M059J (cell line): Measurements from ENCODE around the gene GLYR1. TPM values are rescaled to one million over a fixed set of nuclear protein-coding genes. Genes with fewer than 3 reads are reported as not detected.

ENCODE experiments used
- DNase-seq: peaks from one replicate; pipeline ENCODE4 v3.0.0-alpha.2; 2012; ENCODE audit warnings: low read depth
- total RNA-seq: library from RNA; depleted of rRNA; stranded (reverse); fragments of >200 nt; shearing (Covaris generic); gene quantifications from 2 replicates; pipeline ENCODE4 v1.2.3, GENCODE V29; 2014; rRNA removed

Gene GLYR1
- total RNA-seq, 1 experiment from 2014 or later: 42.0 TPM

DNA sequence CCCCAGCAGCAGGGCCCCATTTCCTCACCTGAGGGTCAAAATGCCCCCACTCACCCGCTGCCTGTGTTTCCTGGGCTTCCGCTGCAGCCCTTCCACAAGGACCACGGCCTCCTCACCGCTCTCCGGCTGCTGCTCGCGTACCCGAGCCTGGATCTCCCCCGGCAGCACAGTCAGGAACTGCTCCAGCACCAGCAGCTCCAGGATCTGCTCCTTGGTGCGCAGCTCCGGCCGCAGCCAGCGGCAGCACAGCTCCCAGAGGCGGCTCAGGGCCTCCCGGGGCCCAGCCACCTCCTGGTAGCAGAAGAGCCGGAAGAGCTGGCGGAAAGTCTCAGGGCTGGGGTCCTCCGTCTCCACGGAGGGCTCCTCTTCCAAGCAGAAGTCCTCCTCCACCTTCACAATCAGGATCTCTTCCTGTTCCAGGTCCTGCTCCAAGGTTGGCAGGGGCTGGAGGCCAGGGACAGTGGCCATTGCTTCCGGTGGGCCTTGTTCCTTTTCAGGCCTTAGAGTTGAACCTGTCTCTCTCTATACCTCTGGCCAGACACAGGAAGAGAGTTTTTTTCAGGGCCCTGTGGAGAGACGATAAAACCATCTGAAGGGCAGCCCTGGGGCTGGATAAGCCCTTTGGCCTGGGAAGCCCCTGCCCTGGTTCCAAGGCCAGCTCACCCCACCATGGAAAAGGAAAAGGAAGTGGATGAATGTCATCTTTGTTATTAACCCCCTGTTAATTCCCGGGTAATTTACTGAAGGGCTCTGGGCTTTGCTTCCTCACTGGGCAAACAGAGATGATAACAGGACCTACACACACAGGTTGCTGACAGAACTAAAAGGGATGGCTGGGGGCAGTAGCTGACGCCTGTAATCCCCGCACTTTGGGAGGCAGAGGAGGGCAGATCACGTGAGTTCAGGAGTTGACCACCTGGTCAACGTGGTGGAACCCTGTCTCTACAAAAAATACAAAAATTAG is 81.3 kb downstream of the GLYR1 start:
- no peak for DNase-seq

DNA sequence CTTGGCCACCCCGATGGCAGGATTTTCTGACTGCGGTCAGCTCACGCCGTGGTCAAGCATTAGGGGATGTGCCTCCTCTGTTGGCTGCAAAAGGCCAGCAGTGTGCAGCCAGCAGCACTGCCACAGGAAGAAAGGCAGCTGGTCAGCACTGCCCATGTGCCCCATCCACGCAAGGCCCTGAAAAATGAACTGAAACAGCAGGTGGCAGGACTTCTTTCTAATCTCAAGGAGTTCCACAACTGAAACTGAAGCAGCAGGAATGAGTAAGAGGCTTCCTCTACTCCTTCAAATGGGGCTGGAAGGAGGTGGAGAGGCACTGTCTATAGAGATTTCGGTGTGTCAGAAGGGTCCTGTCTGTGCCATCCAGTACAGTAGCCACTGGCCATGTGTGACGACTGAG is 83.3 kb downstream of the GLYR1 start:
- DNase-seq: no peak

DNA sequence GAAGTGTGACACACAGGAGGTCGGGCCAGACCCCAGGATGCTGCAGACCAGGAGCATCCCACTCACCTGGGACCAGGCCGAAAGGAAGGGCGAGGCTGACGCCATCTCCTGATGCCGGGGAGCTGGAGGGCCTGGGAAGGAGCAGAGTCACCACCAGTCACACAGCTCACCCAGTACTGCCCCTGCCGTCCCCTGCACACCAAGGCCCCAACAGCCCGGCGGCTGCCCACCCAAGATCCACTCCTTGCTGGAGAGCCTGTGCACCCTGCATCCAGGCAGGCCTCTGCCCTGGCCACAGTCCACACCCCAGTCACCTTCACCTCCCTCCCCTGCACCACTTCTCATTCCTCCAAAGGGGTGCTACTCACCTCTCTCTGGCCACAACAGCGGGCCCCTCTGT is 84.9 kb downstream of the GLYR1 start:
- DNase-seq: no peak

DNA sequence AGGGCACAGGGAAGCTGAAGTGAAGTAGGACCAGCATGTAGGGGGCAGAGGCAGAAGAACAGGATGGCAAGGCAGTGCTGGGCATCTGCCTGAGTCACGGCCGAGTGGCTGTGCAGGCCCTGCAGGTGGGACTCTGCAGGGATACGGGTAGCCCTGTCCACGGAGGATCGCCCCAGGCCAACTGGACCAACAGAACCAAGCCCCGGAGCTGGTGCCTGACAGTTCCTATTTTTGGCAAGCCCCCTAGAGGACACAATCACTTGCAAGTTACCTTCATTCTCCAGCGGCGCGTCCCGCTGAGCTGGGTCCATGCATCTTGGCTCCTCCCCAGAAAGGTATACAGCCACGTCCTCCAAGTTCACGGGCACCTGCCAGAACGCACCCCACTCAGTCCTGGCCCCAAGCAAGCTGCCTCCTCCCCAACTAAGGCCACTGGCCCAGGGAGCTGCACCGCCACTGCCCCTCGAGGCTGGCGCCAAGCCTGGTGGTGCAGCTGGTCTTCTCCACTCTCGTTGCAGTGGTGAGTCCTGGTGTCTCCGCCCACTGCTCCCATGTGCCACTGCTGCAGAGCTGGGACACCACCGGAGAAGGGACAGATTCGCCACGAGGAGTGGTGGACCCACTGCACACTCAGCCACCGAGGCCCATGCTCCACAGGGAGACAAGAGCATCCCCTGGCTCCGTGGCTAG is 86.7 kb downstream of the GLYR1 start:
- DNase-seq: no peak

DNA sequence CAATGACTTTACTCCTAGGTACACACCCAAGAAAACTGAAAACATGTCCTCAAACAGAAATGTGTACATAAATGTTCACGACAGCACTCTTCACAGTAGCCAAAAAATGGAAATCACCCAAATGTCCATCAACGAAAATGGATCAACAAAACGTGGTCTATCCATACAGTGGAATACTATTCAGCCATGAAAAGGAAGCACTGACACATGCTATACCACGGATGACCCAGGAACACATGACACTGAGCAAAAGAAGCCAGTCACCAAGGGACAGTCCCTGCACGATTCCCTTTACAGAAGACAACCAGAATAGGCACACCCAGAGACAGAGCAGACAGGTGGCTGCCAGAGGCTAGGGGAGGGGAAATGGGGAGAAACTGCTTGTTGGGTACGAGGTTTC is 91.4 kb downstream of the GLYR1 start:
- DNase-seq: no peak

DNA sequence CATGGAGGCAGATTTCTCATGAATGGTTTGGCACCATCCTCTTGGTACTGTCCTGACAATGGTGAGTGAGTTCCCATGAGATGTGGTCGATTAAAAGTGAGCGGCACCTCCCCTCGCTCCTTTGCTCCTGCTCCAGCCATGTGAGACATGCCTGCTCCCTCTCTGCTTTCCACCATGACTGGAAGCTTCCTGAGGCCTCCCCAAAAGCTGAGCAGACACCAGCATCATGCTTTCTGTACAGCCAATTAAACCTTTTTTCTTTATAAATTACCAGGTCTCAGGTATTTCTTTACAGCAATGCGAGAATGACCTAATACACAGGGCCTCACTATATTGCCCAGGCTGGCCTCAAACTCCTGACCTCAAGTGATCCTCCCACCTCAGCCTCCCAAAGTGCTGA is 92.2 kb downstream of the GLYR1 start:
- DNase-seq: no peak

DNA sequence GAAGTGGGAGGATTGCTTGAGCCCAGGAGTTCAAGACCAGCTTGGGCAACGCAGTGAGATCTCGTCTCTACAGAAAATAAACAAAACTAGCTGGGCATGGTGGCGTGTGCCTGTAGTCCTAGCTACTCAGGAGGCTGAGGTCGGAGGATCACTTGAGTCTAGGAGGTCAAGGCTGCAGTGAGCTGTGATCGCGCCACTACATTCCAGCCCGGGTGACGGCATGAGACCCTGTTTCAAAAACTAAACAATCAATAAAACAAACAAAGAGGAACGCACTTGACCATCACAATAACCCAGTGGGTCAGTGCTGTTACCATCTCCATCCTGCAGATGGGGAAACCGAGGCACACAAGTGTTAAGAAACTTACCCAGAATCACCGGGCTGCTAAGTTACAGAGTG is 93.9 kb downstream of the GLYR1 start:
- no peak for DNase-seq

Other genes with a start within 250 kb of the GLYR1 start
- 4.5 and 8.4 TPM in 2 replicates for gene UBALD1, start 232.4 kb downstream of the GLYR1 start, total RNA-seq
- gene MGRN1, start 222.5 kb downstream of the GLYR1 start, total RNA-seq: 30.9 and 46.2 TPM in 2 replicates
- 21.1 and 25.7 TPM in 2 replicates for gene NUDT16L1, start 153.7 kb downstream of the GLYR1 start, total RNA-seq
- gene ANKS3, start 113.0 kb downstream of the GLYR1 start, total RNA-seq: 9.3 and 15.8 TPM in 2 replicates
- gene DNAAF8, start 112.8 kb downstream of the GLYR1 start, total RNA-seq: 0.81 and 1.4 TPM in 2 replicates
- gene ZNF500, start 80.1 kb downstream of the GLYR1 start, total RNA-seq: 7.1 and 13.3 TPM in 2 replicates
- gene SEPTIN12, start 58.9 kb downstream of the GLYR1 start, total RNA-seq: not detected in 2 replicates
- not detected in 2 replicates for gene SMIM22, start 51.9 kb downstream of the GLYR1 start, total RNA-seq
- 18.9 and 21.7 TPM in 2 replicates for gene ROGDI, start 44.7 kb downstream of the GLYR1 start, total RNA-seq
- 22.8 and 48.3 TPM in 2 replicates for gene UBN1, start 193 bp upstream of the GLYR1 start, total RNA-seq
- gene PPL, start 89.9 kb upstream of the GLYR1 start, total RNA-seq: 1.8 and 2.2 TPM in 2 replicates
- 0.02 TPM in 1 of 2 replicates, not detected in the other for gene SEC14L5, start 111.0 kb upstream of the GLYR1 start, total RNA-seq
- 19.0 and 28.6 TPM in 2 replicates for gene NAGPA, start 186.6 kb upstream of the GLYR1 start, total RNA-seq
- 0.17 TPM in 1 of 2 replicates, not detected in the other for gene C16orf89, start 218.7 kb upstream of the GLYR1 start, total RNA-seq
- 20.3 and 23.9 TPM in 2 replicates for gene ALG1, start 224.6 kb upstream of the GLYR1 start, total RNA-seq